HepG2 (cell line): ENCODE data around the gene SLC30A4. TPM values are rescaled to one million over a fixed set of nuclear protein-coding genes. Genes with fewer than 3 reads are reported as not detected.

Source experiments
- ATAC-seq: fragments of 200-7000 bp; cut with Tn5 transposase; 3 replicates; pipeline ENCODE4 v1.9.1; 2020; ENCODE audit warnings: mild to moderate bottlenecking, moderate library complexity
- BruUV-seq: library from RNA; stranded (reverse); fragments of 400-500 nt; replicated peaks from 2 replicates; lab custom pipeline; 2021; lab: Mats Ljungman, UMichigan
- CTCF ChIA-PET: fragments of 300-600 bp; formaldehyde crosslinking; extraction: SDS; loops from one replicate; lab custom pipeline; 2021; ENCODE audit warnings: low total read pairs, inconsistent platforms, low intra/inter-chr PET ratio; lab: Yijun Ruan, JAX
- POLR2A ChIA-PET: fragments of 350-600 bp; sonication (Branson Sonifier 250); formaldehyde crosslinking; loops from one replicate; lab custom pipeline; 2020; ENCODE audit warnings: antibody characterized with exemption, inconsistent platforms; lab: Yijun Ruan, JAX
- DNase-seq: peaks from one replicate; pipeline ENCODE4 v3.0.0-alpha.2; 2015; ENCODE audit warnings: low spot score
- FAIRE-seq: peaks from 3 replicates; lab custom pipeline; 2011; peaks lifted over from hg19 to GRCh38; lab: Jason Lieb, UNC
- H2AFZ ChIP-seq: one replicate; pipeline ENCODE4 v1.6.1; 2011; ENCODE audit warnings: low read length, inconsistent platforms
- H3K27ac ChIP-seq: fragments of 300-600 bp; 3 replicates; pipeline ENCODE4 v1.8.0; 2011; ENCODE audit warnings: mixed run types, mild to moderate bottlenecking, mixed read lengths, low read length, inconsistent platforms; ENCODE audit not compliant: insufficient read depth; ENCODE audit errors: extremely low read length
- H3K27me3 ChIP-seq, 2 experiments: fragments of 200-600 bp in 1 of 2; 2 replicates in 1 of 2; 3 replicates in 1 of 2; pipeline versions ENCODE4 v1.6.0 to v1.8.0; 2011; ENCODE audit warnings: low read length in 2 of 2, mild to moderate bottlenecking in 2 of 2, moderate library complexity in 2 of 2, inconsistent platforms in 1 of 2; ENCODE audit not compliant: insufficient read depth in 2 of 2, control insufficient read depth in 1 of 2
- H3K36me3 ChIP-seq, 2 experiments: fragments of 200-600 bp in 1 of 2; replicated peaks in 1 of 2; 2 replicates in 1 of 2; 3 replicates in 1 of 2; pipeline versions ENCODE4 v1.5.1 to v1.8.0; 2011; ENCODE audit warnings: low read length in 2 of 2, inconsistent platforms in 1 of 2; ENCODE audit not compliant: insufficient read depth in 2 of 2, control insufficient read depth in 1 of 2
- H3K4me1 ChIP-seq: 2 replicates; pipeline ENCODE4 v1.5.1; 2012; ENCODE audit warnings: low read length, inconsistent platforms; ENCODE audit not compliant: insufficient read depth
- H3K4me2 ChIP-seq: 2 replicates; pipeline ENCODE4 v1.6.0; 2011; ENCODE audit warnings: low read depth, low read length, inconsistent platforms
- H3K4me3 ChIP-seq, 3 experiments: fragments of 200-600 bp in 1 of 3; sonication (generic), shearing (Covaris generic) in 1 of 3; replicated peaks in 1 of 3; 2 replicates each; pipeline ENCODE4 v1.5.1; 2011 to 2016; ENCODE audit warnings: low read length in 3 of 3, inconsistent platforms in 2 of 3, low read depth in 2 of 3, mild to moderate bottlenecking in 2 of 3, control low read depth in 1 of 3, mixed read lengths in 1 of 3; ENCODE audit not compliant: insufficient read depth in 1 of 3
- H3K79me2 ChIP-seq: one replicate; pipeline ENCODE4 v1.6.1; 2011; ENCODE audit warnings: low read length, inconsistent platforms; ENCODE audit not compliant: insufficient read depth
- H3K9ac ChIP-seq: 2 replicates; pipeline ENCODE4 v1.6.0; 2011; ENCODE audit warnings: mild to moderate bottlenecking, low read depth, low read length, inconsistent platforms; ENCODE audit not compliant: insufficient read depth
- H3K9me3 ChIP-seq: 2 replicates; pipeline ENCODE4 v1.5.1; 2012; ENCODE audit warnings: mild to moderate bottlenecking, low read length
- H4K20me1 ChIP-seq: 2 replicates; pipeline ENCODE4 v1.6.0; 2011; ENCODE audit warnings: inconsistent platforms, mild to moderate bottlenecking, low read length, moderate library complexity; ENCODE audit not compliant: insufficient read depth
- ARNT2 ChIP-seq: sonication (generic); formaldehyde crosslinking; IDR thresholded peaks from 2 replicates; pipeline ENCODE4 v1.8.0; 2022; ENCODE audit warnings: mild to moderate bottlenecking, low read depth, missing genetic modification reagents, moderate library complexity
- JDP2 ChIP-seq: sonication (generic); formaldehyde crosslinking; IDR thresholded peaks from 2 replicates; pipeline ENCODE4 v1.8.1; 2022; ENCODE audit warnings: missing genetic modification reagents, borderline replicate concordance
- RXRA ChIP-seq: sonication (generic); formaldehyde crosslinking; IDR thresholded peaks from 2 replicates; pipeline ENCODE4 v1.5.1; 2020; ENCODE audit warnings: missing genetic modification reagents
- SMYD3 ChIP-seq: sonication (generic); formaldehyde crosslinking; IDR thresholded peaks from 2 replicates; pipeline ENCODE4 v1.8.1; 2023; ENCODE audit warnings: mild to moderate bottlenecking, missing genetic modification reagents
- SRY ChIP-seq: sonication (generic); formaldehyde crosslinking; IDR thresholded peaks from 2 replicates; pipeline ENCODE4 v1.8.0; 2022; ENCODE audit warnings: mild to moderate bottlenecking, missing genetic modification reagents
- TOE1 ChIP-seq: sonication (generic); formaldehyde crosslinking; IDR thresholded peaks from 2 replicates; pipeline ENCODE4 v1.4.0; 2020; ENCODE audit warnings: mild to moderate bottlenecking, missing genetic modification reagents
- ZC3H4 ChIP-seq: sonication (generic); formaldehyde crosslinking; IDR thresholded peaks from 2 replicates; pipeline ENCODE4 v1.4.0; 2020; ENCODE audit warnings: missing genetic modification reagents, borderline replicate concordance
- ZNF616 ChIP-seq: sonication (generic); formaldehyde crosslinking; IDR thresholded peaks from 2 replicates; pipeline ENCODE4 v1.5.0; 2020; ENCODE audit warnings: low read depth, mild to moderate bottlenecking, missing genetic modification reagents
- ZNF678 ChIP-seq: sonication (generic); formaldehyde crosslinking; IDR thresholded peaks from 2 replicates; pipeline ENCODE4 v1.4.0; 2020; ENCODE audit warnings: mild to moderate bottlenecking, missing genetic modification reagents
- ZNF709 ChIP-seq: sonication (generic); formaldehyde crosslinking; IDR thresholded peaks from 2 replicates; pipeline ENCODE4 v1.5.0; 2020; ENCODE audit warnings: mild to moderate bottlenecking, missing genetic modification reagents
- ZNF737 ChIP-seq: sonication (generic); formaldehyde crosslinking; IDR thresholded peaks from 2 replicates; pipeline ENCODE4 v1.5.0; 2020; ENCODE audit warnings: missing genetic modification reagents, mild to moderate bottlenecking, borderline replicate concordance
- WGBS: methylation state at CpG from one replicate; pipeline ENCODE4 v1.1.6; 2017; ENCODE audit warnings: low lambda C conversion rate; 5-methylcytosine and 5-hydroxymethylcytosine counted together
- in situ Hi-C: cut with HindIII; loops from 2 replicates; pipeline ENCODE4 v1.10.0; 2017; ENCODE audit warnings: low pct_unique_long_range_greater_than_20kb; ENCODE audit not compliant: extremely low pct_ligation_motif_present
- intact Hi-C: fragments of 100-400 bp; cut with micrococcal nuclease; formaldehyde crosslinking; loops from one replicate; pipeline ENCODE4 v1.10.0; 2022; ENCODE audit not compliant: unreplicated experiment
- polyA plus RNA-seq, 8 experiments: library from polyadenylated mRNA; depleted of rRNA in 3 of 8; stranded (reverse) in 7 of 8; unstranded in 1 of 8; fragments of >200 nt; fragmentation: Illumina TruSeq in 4 of 8; extraction: Trizol in 4 of 8; gene quantifications; 2 replicates each; pipeline versions ENCODE4 v1.2.1 to v1.2.3, GENCODE V29; 2011 to 2016; ENCODE audit warnings: low read depth in 4 of 8, missing spikeins in 1 of 8, mixed read lengths in 1 of 8; ENCODE audit not compliant: insufficient read depth in 1 of 8
- total RNA-seq, 5 experiments: library from RNA; depleted of rRNA; stranded (reverse); fragments of >200 nt; fragmentation: Illumina TruSeq; extraction: Trizol; gene quantifications; 2 replicates each; pipeline ENCODE4 v1.2.3, GENCODE V29; 2016; ENCODE audit warnings: low read depth in 1 of 5
- TF ChIP-seq, protein P1 (sequence below): sonication (generic); formaldehyde crosslinking; IDR thresholded peaks from 2 replicates; pipeline ENCODE4 v1.4.0; 2020; ENCODE audit warnings: mild to moderate bottlenecking, missing genetic modification reagents

SLC30A4 gene
- total and polyA plus RNA-seq, 2 of the 13 experiments (the other 11 are each of a cell fraction or from before 2014, with no cell fraction given): 0.01 to 0.04 TPM

DNA sequence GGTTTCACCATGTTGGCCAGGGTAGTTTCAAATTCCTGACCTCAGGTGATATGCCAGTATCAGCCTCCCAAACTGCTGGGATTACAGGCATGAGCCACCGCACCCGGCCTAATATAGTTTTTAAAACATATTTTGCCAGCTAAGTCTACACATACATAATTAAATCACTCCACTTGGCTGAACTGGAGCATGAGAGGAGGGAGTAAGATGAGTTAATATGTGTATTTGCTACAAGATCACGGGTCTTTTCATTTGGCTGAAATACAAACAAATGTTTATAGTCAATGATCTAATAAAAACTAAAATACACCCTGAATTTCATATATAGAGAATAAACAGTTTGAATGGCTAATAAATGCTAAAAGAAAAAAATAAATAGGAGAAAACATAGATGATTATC lies 25.3 kb downstream of the SLC30A4 start:
- ATAC-seq: no peak
- no peak overlapping the region for H2AFZ ChIP-seq
- 41% methylated on average over 3 of the region's 3 CpGs for WGBS
- TF ChIP-seq ZNF737 (CRISPR knock-in tag) (no peak), TOE1 (CRISPR knock-in tag) (no peak), ZNF616 (CRISPR knock-in tag) (no peak), RXRA (CRISPR knock-in tag) (no peak), SMYD3 (no peak), ZNF709 (CRISPR knock-in tag) (no peak), JDP2 (no peak), ZNF678 (CRISPR knock-in tag) (no peak), ARNT2 (CRISPR knock-in tag) (no peak), SRY (CRISPR knock-in tag) (no peak), ZC3H4 (no peak)
- TF ChIP-seq, protein P1, sequence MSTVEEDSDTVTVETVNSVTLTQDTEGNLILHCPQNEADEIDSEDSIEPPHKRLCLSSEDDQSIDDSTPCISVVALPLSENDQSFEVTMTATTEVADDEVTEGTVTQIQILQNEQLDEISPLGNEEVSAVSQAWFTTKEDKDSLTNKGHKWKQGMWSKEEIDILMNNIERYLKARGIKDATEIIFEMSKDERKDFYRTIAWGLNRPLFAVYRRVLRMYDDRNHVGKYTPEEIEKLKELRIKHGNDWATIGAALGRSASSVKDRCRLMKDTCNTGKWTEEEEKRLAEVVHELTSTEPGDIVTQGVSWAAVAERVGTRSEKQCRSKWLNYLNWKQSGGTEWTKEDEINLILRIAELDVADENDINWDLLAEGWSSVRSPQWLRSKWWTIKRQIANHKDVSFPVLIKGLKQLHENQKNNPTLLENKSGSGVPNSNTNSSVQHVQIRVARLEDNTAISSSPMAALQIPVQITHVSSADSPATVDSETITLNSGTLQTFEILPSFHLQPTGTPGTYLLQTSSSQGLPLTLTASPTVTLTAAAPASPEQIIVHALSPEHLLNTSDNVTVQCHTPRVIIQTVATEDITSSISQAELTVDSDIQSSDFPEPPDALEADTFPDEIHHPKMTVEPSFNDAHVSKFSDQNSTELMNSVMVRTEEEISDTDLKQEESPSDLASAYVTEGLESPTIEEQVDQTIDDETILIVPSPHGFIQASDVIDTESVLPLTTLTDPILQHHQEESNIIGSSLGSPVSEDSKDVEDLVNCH (CRISPR knock-in tag): no peak
- TF ChIP-seq, all 625 proteins: peak for 0
- in situ Hi-C loops (no loop called here), intact Hi-C loops (no loop called here)
- H3K9me3 ChIP-seq: no peaks in the 10 kb centered on the region
- no peak overlapping the region for H3K27ac ChIP-seq
- H3K79me2 ChIP-seq: no peaks in the 10 kb centered on the region
- BruUV-seq: no TSS peak
- no peaks in the 10 kb centered on the region for H4K20me1 ChIP-seq
- no peak overlapping the region for H3K4me2 ChIP-seq
- CTCF ChIA-PET: no interaction called here
- FAIRE-seq: no peak
- DNase-seq: no peak
- POLR2A ChIA-PET: no interaction called here
- no peak overlapping the region for H3K9ac ChIP-seq
- H3K4me3 ChIP-seq: no peak overlapping the region
- no peaks in the 10 kb centered on the region for H3K36me3 ChIP-seq
- H3K27me3 ChIP-seq: no peaks in the 10 kb centered on the region
- H3K4me1 ChIP-seq: no peaks in the 10 kb centered on the region
